HG03097 (cell line): ENCODE measurements around the gene ACSF3.
"Not testable (repeated sequence)": the region's sequence is repeated elsewhere in the genome, so short reads cannot be mapped to it uniquely, and the experiment has no call there.

Source experiments
- ATAC-seq: cut with Tn5 transposase; IDR thresholded peaks from one replicate; pipeline ENCODE4 v1.9.1; 2021; ENCODE audit not compliant: unreplicated experiment, low FRiP score

The ACSF3 gene

DNA sequence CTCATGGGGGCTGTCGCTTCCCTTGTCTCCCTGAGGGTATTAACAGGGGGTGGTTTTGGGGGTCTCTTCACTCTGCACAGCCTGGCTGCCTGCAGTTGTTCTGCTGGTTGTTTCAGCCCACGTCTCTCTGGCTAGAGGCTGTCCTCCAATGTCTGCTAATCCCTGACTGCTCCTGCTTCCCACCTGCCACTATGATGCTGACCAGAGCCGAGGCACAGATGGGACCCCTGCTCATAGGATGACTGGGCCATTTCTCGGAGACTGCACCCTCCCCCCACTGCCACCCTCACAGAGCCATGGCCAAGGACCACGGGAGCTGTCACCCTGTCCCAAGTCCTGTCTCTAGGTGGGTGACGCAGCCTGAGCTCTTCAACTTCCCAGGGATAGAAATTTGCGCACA is 1.6 kb upstream of the ACSF3 start:
- no peak for ATAC-seq

DNA sequence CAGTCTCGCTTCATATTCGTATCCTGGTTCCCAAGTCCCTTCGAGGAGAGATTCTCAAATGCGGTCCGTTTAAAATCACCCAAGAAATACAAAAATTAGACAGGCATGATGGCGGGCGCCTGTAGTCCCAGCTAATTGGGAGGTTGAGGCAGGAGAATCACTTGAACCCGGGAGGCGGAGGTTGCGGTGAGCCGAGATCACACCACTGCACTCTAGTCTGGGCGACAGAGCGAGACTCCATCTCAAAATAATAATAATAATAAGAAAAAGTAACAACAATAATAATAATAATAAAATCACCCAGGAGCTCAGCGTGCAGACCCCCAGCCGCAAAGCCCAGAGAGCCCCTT is 425 bp upstream of the ACSF3 start:
- not testable (repeated sequence) for ATAC-seq

DNA sequence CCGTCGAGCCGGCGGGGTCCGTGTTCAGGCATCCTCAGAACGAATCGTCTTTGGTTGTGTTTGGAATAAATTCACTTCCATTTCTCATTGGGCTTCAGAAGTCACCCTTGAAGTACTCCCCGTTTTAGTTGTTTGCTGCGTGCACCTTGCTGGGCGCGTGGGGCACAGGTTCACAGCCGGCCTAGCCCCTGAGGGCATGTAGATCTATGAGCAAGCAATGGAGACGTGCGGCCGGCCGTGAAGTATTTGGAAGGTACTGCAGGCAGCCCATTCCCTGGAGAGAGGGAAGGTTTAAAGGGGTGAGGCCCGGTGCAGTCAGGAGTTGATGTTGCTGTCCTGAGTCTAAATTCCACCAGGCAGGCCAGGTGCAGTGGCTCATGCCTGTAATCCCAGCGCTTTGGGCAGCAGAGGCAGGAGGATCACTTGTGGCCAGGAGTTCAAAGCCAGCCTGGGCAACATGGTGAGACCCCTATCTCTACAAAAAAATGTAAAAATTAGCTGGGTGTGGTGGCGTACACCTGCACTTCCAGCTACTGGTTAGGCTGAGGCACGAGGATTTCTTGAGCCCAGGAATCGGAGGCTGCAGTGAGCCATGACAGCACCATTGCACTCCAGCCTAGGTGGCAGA is 714 bp downstream of the ACSF3 start:
- ATAC-seq: no peak

DNA sequence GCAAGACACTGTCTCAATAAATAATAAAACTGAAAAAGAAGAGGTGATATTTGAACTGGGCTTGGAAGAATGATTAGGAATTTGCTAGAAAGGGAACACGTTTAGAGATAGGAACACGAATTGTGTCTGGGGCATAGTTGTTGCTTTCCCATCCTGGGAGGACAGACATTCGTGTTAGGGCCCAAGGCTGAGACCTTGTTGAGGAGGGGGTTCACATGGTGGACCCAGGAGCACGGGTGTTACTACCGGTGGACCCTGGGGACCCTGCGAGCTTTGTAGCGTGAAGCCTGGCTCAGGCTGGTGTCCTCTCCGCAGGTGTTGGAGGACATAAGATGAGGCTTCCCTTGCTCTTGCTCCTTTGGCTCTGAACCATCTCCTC is 1.2 kb downstream of the ACSF3 start:
- ATAC-seq: no peak

DNA sequence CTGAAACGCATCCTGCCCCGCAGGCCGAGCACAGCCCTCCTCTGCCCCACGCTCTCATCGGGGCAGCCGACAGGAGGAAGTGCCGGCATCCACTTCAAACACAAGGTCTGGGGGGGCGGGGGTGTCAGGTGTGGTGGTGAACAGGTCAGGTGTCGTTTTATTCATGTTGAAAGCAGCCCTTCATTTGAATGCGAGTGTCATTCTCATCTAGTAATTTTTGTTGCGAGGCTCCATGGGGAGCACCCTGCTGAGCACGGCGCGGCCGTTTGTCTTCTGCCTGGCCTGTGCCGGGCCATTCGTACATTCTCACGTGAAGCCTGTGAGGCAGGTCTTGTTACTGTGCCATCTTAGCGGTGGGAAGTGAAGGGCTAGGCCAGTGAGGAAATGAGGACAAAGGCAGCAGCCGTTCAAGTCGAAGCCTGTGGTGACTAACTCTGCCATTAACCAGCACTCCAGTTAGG is 1.9 kb downstream of the ACSF3 start:
- ATAC-seq: no peak

DNA sequence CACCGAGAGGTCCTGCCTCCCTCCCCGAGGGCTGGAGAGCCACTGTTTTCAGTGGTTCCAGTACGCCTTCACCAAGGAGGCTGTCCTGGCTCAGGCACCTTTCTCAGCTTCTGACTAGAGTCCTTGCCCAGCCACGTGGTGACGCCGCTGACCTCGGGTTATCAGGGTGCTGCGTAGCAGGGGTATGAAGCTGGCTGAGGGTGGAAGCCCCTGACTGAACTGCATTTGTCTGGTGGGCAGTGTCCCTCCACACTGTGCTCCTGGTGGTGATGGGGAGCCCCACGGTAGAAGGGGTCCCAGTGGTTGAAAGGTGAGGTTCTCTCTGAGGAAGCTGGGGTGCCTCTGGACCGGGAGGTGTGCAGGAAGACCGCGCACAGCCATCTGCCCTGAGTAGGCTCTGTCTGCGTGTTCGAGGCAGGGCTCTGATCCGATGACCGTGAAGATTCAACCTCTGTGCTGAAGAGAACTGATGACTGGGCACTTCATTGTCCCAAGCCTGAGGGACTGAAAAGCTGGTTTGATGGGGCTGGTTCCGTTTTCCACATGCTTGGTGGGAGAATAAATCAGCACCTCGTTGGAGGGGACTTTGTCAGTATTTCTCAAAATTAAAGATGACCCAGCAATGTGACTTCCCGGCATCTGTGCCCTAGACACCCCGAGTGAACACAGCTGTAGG is 2.5 kb downstream of the ACSF3 start:
- ATAC-seq: no peak

DNA sequence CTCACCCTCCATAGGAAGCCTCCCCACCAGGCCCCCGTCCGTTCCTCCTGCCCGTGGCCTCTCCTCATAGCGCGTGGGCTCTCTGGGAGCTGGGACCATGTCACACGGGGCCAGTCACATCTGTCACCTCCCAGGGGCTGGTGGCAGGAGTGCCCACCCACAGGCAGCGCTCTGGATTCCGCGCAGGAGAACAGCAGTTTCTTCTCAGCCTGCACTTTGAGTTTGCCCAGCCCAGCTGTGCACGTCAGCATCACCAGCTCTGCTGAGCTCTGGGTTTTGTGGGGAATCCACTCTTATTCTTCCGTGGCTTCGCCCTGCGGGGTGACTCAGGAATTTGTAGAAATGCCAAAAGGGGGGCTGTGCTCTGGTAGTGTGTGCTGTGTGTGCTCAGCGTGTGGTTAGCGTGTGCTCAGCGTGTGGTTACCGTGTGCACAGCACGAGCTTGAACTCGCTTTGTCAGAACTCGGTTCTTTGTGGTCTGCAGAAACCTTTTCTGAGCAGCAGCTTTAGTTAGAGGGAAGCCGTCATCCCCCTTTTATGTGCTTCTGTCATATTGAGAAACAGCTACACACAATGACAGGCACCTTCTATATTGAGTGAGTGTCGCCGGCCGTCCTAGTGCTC is 3.2 kb downstream of the ACSF3 start:
- no peak for ATAC-seq

DNA sequence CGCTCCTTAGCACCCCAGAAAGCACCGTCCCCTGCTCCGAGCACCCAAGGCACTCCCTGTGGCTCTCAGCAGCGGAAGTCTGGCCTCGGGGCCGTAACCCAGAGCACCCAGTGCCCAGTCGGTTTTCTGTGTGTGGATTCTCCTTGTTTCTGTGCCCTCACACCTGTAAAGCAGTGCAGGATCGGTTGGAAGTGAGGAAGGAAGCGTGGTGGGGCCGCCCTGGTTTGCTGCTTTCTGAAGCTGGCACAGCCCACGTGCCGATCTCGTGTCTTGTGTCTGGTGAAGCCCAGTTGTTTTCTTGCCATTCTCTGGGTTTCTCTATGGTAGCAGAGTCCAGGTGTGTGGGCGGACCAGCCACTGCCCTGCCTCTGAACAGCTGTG is 3.7 kb downstream of the ACSF3 start:
- no peak for ATAC-seq

DNA sequence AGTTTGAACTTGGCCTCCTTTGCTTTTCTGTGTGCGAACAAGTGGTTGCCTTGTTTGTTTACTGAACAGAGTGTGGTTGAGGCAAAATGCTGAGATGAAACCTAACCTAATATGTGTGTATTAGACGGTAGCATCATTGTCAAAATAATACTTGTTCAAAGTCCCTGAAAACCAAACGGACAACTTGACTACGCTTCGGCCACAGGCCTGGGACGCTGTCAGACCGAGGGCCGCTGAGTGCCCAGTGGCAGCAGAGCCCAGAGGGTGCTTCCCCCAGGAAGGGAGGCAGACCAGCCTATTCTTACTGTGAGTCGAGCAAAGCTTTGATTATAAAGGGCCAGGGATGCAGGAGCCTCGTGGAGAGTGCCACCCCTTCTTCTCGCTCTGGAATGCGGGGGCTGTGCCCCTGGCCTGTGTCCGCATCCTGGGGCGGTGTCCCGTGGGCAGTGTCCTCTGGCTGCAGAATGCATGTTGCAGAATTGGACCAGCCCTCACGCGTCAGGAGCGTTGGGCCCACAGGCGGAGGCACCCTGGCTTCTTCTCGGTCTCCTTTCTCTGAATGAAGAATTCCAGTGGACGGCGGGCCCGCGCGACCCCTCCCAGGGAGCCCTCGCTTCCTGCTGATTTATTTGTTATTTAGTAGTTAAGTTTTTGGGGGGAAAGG is 5.2 kb downstream of the ACSF3 start:
- ATAC-seq: no peak

DNA sequence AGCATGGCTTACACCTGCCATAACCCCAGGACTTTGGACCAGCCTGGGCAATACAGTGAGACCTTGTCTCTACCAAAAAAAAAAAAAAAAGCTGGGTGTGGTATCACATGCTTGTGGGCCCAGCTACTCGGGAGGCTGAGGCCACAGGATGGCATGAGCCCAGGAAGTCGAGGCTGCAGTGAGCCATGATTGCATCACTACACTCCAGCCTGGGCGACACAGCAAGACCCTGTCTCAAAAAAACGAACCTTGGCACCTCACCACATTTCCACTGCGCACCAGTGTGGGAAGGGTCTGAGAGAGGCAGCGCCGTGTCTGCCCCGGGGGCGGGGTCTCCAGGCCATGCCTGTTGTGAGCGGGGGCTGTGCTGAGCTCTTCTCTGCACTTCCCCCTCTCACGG is 6.3 kb downstream of the ACSF3 start:
- ATAC-seq: no peak

DNA sequence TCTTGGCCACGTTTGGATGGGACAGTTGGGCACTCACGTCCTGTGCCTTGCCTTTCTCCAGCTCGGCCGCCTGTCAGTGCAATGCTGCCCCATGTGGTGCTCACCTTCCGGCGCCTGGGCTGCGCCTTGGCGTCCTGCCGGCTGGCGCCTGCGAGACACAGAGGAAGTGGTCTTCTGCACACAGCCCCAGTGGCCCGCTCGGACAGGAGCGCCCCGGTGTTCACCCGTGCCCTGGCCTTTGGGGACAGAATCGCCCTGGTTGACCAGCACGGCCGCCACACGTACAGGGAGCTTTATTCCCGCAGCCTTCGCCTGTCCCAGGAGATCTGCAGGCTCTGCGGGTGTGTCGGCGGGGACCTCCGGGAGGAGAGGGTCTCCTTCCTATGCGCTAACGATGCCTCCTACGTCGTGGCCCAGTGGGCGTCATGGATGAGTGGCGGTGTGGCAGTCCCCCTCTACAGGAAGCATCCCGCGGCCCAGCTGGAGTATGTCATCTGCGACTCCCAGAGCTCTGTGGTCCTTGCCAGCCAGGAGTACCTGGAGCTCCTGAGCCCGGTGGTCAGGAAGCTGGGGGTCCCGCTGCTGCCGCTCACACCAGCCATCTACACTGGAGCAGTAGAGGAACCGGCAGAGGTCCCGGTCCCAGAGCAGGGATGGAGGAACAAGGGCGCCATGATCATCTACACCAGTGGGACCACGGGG is 7.1 kb downstream of the ACSF3 start:
- ATAC-seq: no peak

DNA sequence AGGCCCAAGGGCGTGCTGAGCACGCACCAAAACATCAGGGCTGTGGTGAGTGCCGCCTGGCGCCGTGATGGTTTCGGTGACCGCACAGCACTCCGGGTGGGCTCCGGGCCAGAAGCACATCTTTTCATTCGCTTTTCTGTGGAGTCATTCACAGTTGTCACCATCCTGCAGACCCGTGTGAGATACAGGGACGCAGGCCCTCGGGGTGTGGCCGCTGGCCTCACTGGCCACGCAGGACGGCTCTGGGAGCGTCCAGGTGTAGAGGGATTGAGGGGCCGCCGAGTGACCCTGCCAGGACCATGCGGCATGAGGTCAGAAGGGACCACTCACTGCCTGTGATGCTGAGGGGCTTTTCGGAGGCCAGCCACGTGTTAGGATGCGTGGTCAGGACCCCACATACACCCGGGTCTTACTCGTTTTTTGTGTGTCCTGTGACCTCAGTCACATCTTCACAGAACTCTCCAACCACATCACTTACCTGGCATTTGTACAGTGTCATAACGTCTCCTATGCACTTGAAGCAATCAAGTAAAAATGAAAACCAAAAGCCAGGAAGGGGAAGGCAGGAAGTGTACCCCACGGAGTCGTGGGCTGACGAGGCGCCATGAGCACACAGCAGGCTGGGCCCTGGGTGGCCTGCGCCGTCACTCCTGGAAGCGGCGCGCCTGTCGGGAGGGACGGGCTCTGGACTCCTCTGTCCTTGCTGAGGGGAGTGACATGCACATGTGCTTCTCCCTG is 7.8 kb downstream of the ACSF3 start:
- ATAC-seq: no peak

DNA sequence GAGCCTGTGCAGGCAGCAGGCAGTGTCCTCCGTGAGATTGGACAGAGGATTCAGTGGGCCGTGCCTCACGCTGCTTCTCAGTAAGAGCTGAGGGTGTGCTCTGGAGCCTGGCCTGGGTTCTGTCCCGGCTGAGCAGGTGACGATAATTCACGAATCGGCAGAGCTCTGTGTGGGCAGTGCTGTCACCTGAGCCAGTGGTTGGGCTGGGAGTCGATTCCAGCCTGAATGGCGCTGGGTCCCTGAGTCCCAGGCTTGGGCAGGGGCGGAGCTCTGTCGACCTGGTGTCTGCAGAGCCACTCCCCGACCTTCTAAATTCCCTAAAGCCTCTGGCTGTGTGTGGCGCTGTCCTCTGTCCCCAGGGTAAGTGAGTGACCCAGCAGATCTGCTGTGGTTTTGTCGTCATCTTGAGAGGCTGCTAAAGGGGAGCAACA is 8.4 kb downstream of the ACSF3 start:
- ATAC-seq: no peak

DNA sequence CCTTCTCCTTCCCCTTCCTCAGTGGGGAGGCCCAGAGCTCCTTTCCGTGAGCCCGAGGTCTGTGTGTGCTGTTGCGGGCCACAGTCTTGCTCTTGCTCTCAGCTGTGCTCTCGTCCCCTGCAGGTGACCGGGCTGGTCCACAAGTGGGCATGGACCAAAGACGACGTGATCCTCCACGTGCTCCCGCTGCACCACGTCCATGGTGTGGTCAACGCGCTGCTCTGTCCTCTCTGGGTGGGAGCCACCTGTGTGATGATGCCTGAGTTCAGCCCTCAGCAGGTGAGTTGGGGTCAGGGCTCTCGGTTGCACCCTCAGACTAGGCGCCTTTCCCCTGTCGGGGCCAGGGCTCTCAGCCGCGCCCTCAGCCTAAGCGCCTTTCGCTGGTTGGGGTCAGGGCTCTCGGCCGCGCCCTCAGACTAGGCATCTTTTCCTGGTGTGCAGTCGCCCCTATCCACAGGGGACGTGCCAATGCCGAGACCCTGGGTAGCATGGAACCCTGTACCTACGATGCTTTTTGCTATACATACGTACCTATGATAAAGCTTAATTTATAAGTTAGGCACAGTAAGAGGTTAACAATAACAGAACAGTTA is 8.9 kb downstream of the ACSF3 start:
- ATAC-seq: no peak

DNA sequence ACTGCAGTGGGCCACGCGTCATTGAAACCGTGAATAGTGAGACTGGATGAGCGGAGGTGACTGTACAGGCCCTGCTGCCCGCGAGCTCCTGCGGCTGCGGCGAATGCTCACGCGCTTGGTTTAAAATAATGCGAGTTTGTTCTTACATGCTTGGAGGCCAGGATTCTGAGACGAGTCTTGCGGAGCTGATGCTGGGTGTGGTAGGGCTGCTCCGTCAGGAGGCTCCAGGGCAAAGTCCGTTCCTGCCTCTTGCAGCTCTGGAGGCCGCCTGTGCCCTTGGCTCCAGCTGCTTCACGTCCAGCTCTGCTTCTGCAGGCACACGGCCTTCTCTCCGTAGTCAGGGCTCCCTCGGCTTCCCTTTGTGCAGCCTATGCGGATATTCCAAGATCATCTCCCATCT is 9.5 kb downstream of the ACSF3 start:
- ATAC-seq: no peak

DNA sequence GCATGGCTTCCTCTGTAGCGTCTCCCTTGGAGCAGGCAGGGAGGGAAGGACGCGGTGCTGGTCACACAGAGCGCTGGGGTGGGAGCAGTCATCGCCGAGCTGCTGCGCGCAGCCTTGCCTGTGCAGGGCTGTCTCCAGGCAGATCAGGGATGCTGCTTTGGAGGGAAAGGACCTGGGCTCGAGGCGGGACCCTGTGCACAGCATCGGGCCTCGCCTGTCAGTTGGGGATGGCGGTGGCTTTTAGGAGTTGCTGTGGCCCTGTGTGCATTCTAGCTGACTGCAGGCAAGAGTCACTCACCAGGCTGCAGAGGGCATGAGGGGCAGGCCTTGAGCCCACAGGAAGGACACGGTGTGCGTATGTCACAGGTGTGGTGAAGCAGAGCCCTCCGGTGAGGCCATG is 10.1 kb downstream of the ACSF3 start:
- ATAC-seq: no peak

DNA sequence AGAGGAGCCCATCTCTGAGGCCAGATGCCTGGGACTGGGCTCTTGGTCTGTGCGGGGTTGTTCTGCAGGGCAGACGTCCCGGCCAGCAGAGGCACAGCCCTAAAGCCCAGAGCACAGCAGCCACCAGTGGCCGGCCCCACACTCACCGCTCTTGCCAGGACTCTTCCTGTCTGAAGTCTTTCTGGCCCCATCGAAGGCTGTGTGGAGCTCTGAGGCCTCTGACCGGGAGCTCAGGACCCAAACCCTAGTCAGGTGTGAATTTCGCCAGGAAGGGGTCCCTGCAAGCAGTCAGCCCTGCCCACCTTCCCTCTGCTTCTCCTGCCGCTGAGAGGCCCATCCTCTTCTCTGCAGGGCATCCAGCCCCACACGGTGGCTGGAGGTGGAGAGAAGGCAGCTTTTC is 10.7 kb downstream of the ACSF3 start:
- no peak for ATAC-seq

DNA sequence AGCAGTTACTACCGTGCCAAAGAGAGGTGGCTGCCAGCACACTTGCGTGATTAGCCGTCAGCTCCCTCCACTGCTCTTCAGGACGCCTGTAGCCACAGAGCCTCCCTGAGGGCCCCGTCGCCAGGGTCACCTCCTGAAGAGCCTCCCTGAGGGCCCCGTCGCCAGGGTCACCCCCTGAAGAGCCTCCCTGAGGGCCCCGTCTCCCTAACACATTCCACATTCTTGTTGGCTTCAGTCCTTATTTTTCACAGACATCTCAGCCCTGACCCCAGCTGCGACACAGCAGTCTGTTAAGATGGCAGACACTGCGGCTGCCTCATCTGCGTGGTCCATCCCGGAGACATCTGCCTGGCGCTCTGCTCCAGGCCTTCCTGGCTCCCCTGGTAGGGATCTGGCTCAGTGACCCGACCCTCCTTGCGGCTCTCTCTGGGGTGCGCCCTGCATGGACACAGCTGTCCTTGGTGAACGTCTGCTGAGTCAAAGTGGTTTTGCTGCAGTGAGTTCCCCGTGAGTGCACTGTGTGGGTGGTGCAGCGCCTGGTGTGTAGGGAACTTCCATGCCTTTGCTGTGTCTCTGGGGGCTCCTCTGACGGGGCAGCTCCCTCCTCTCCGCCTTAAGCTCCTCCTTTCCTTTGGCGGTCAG is 11.4 kb downstream of the ACSF3 start:
- ATAC-seq: no peak

DNA sequence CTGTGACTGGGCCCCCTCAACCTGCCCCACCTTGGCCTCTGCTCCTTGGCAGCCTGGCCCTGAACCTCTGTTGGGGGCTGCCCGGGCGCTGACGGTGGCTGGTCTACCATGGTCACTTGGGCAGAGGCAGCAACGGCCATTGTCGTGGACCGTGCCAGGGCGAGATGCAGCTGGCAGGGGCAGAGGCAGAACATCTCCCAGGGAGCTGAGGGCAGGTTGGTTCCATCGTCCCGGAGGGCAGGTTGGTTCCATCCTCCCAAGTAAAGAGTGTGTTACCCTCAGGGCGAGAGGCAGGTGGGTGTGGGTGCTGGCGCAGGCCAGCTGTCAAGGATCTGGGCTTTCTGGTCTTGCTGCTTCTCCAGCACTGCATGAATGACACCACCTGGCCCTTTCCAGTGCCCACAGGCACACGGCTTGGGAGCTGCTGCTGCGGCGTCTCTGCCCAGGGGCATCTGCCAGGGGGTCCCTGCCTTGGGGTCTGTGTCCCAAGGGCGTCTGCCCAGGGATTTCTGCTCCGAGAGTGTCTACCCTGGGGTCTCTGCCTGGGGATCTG is 12.0 kb downstream of the ACSF3 start:
- ATAC-seq: no peak
